Liver (tissue), 9 donors: ENCODE data around the gene CALML3. TPM values are rescaled to one million over a fixed set of nuclear protein-coding genes. Genes with fewer than 3 reads are reported as not detected.

Source experiments
- DNase-seq: peaks from one replicate; pipeline ENCODE4 v3.0.0-alpha.2; 2017; ENCODE audit warnings: low spot score
- H3K27ac ChIP-seq, 2 donors: one replicate each; pipeline ENCODE4 v1.7.0; 2013; ENCODE audit warnings: inconsistent platforms in 2 of 2, low read length in 2 of 2, control low read depth in 1 of 2, low read depth in 1 of 2, mild to moderate bottlenecking in 1 of 2
- H3K27me3 ChIP-seq, 4 donors: one replicate each; pipeline versions ENCODE4 v1.6.1 to v1.7.0; 2013; ENCODE audit warnings: low read length in 3 of 4, inconsistent platforms in 1 of 4, mild to moderate bottlenecking in 1 of 4, moderate library complexity in 1 of 4; ENCODE audit not compliant: control insufficient read depth in 4 of 4, insufficient read depth in 4 of 4
- H3K36me3 ChIP-seq, 4 donors: one replicate each; pipeline versions ENCODE4 v1.6.1 to v1.7.0; 2013; ENCODE audit warnings: low read length in 3 of 4, mild to moderate bottlenecking in 3 of 4, low read depth in 1 of 4, moderate library complexity in 1 of 4; ENCODE audit not compliant: control insufficient read depth in 4 of 4, insufficient read depth in 3 of 4
- H3K4me1 ChIP-seq, 4 donors: one replicate each; pipeline versions ENCODE4 v1.6.1 to v1.7.0; 2013; ENCODE audit warnings: low read length in 3 of 4, mild to moderate bottlenecking in 3 of 4, moderate library complexity in 1 of 4; ENCODE audit not compliant: control insufficient read depth in 4 of 4, insufficient read depth in 4 of 4
- H3K4me3 ChIP-seq, 3 donors: one replicate each; pipeline versions ENCODE4 v1.6.1 to v1.7.0; 2013; ENCODE audit warnings: low read length in 3 of 3, control low read depth in 1 of 3, low read depth in 1 of 3, mild to moderate bottlenecking in 1 of 3
- H3K9ac ChIP-seq, 2 donors: one replicate each; pipeline ENCODE4 v1.7.0; 2013; ENCODE audit warnings: low read length in 2 of 2, mild to moderate bottlenecking in 2 of 2, moderate library complexity in 2 of 2, control low read depth in 1 of 2, low read depth in 1 of 2
- H3K9me3 ChIP-seq, 4 donors: one replicate each; pipeline versions ENCODE4 v1.6.1 to v1.7.0; 2013; ENCODE audit warnings: low read length in 3 of 4; ENCODE audit not compliant: control insufficient read depth in 4 of 4
- ATF3 ChIP-seq: IDR thresholded peaks from 2 replicates; pipeline ENCODE4 v1.6.1; 2016; ENCODE audit warnings: antibody characterized with exemption
- EGR1 ChIP-seq, 2 donors: IDR thresholded peaks; 2 replicates each; pipeline ENCODE4 v1.6.1; 2016 to 2018; ENCODE audit warnings: antibody characterized with exemption in 2 of 2, low read depth in 2 of 2
- FOXA1 ChIP-seq: IDR thresholded peaks from 2 replicates; pipeline ENCODE4 v1.6.1; 2016; ENCODE audit warnings: antibody characterized with exemption
- FOXA2 ChIP-seq: IDR thresholded peaks from 2 replicates; pipeline ENCODE4 v1.6.1; 2016; ENCODE audit warnings: antibody characterized with exemption
- HNF4A ChIP-seq, 2 donors: conservative IDR thresholded peaks; 2 replicates each; pipeline ENCODE4 v1.6.1; 2016; ENCODE audit warnings: antibody characterized with exemption in 2 of 2, mild to moderate bottlenecking in 2 of 2
- HNF4G ChIP-seq: IDR thresholded peaks from 2 replicates; pipeline ENCODE4 v1.6.1; 2016; ENCODE audit warnings: antibody characterized with exemption
- MAX ChIP-seq: IDR thresholded peaks from 2 replicates; pipeline ENCODE4 v1.6.1; 2016; ENCODE audit warnings: antibody characterized with exemption
- NR2F2 ChIP-seq: IDR thresholded peaks from 2 replicates; pipeline ENCODE4 v1.6.1; 2016; ENCODE audit warnings: antibody characterized with exemption
- RAD21 ChIP-seq, 2 donors: IDR thresholded peaks; 2 replicates each; pipeline ENCODE4 v1.6.1; 2016; ENCODE audit warnings: antibody characterized with exemption in 2 of 2, mild to moderate bottlenecking in 2 of 2
- REST ChIP-seq: IDR thresholded peaks from 2 replicates; pipeline ENCODE4 v1.6.1; 2016; ENCODE audit warnings: antibody characterized with exemption, mild to moderate bottlenecking
- RXRA ChIP-seq, 2 donors: IDR thresholded peaks; 2 replicates each; pipeline ENCODE4 v1.6.1; 2017 to 2018; ENCODE audit warnings: antibody characterized with exemption in 2 of 2, mild to moderate bottlenecking in 1 of 2
- TAF1 ChIP-seq: conservative IDR thresholded peaks from 2 replicates; pipeline ENCODE4 v1.6.1; 2016; ENCODE audit warnings: antibody characterized with exemption, mild to moderate bottlenecking
- WGBS: extraction: QIAGEN DNeasy Blood & Tissue Kit; methylation state at CpG from one replicate; pipeline ENCODE4 v1.1.7; 2013; 5-methylcytosine and 5-hydroxymethylcytosine counted together
- polyA plus RNA-seq, 2 donors: library from polyadenylated mRNA; stranded (reverse) in 1 of 2; unstranded in 1 of 2; fragments of 200-250 nt in 1 of 2; fragments of >200 nt in 1 of 2; fragmentation: Nextera tagmentation in 1 of 2; extraction: Ambion mirVana in 1 of 2; gene quantifications; one replicate each; pipeline versions ENCODE4 v1.2.1 to v1.2.3, GENCODE V29; 2013 to 2015
- total RNA-seq, 2 donors: library from RNA; depleted of rRNA; stranded (reverse); fragments of >200 nt; gene quantifications; one replicate each; pipeline ENCODE4 v1.2.3, GENCODE V29; 2014
- TF ChIP-seq, protein P1 (sequence below): fragments of 150-350 bp; IDR thresholded peaks from 2 replicates; pipeline ENCODE4 v1.5.1; 2017; ENCODE audit warnings: improper control_type of control experiment, low read depth, low read length; ENCODE audit not compliant: missing input control
- TF ChIP-seq, protein P2 (sequence below): IDR thresholded peaks from 2 replicates; pipeline ENCODE4 v1.6.1; 2016; ENCODE audit warnings: antibody characterized with exemption
- donor health status: healthy.
- donor health status: healthy.
- donor health status: healthy.
- donor health status: healthy.
- donor health status: healthy.

CALML3 gene
- total and polyA plus RNA-seq, 4 donors = not detected

GRCh38 chr10:5477948-5478693 lies 46.6 kb upstream of the CALML3 start:
- Histone ChIP-seq H3K9me3 (no peaks in the 10 kb centered on the region), H3K27me3 (no peaks in the 10 kb centered on the region), H3K27ac (no peak overlapping the region), H3K4me1 (no peaks in the 10 kb centered on the region), H3K4me3 (no peak overlapping the region), H3K36me3 (no peaks in the 10 kb centered on the region), H3K9ac (no peak overlapping the region)
- TF ChIP-seq FOXA2 (no peak), RXRA (IDR thresholded peaks at IDR 0.05) (no peak), RAD21 (IDR thresholded peaks at IDR 0.05) (no peak), REST (no peak)
- TF ChIP-seq, protein P1, sequence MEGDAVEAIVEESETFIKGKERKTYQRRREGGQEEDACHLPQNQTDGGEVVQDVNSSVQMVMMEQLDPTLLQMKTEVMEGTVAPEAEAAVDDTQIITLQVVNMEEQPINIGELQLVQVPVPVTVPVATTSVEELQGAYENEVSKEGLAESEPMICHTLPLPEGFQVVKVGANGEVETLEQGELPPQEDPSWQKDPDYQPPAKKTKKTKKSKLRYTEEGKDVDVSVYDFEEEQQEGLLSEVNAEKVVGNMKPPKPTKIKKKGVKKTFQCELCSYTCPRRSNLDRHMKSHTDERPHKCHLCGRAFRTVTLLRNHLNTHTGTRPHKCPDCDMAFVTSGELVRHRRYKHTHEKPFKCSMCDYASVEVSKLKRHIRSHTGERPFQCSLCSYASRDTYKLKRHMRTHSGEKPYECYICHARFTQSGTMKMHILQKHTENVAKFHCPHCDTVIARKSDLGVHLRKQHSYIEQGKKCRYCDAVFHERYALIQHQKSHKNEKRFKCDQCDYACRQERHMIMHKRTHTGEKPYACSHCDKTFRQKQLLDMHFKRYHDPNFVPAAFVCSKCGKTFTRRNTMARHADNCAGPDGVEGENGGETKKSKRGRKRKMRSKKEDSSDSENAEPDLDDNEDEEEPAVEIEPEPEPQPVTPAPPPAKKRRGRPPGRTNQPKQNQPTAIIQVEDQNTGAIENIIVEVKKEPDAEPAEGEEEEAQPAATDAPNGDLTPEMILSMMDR = no peak
- WGBS = 91% methylated on average over 11 of the region's 11 CpGs
- DNase-seq = no peak

DNA sequence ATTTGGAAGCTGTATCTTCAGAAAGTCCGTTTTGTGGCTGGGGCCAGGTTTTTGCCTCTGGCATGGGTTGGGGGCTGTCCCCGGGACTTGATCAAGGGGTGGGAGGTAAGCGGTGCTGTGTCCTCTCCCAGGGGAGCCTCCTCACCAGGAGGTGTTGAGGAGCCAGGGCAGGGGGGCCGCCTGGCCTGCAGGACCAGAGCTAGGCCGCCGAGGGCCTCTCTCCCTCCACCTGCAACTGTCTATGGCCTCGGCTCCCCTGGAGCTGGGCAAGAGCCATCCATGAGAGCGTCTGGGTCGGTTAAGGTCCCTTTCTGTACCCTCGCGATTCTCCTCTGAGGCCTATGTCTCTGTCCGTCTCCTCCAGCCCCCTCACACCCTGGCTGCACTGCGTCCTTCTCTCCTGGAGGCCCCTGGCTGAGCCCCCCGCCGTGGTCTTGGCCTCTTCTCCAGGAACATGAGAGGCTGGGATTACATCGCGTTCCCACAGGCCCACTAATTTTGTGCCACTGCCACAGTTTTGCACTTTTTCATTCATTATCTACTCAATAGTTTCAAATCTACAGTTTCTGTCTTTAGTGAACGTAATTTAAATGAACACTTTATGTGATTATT lies 46.0 kb upstream of the CALML3 start:
- Histone ChIP-seq H3K36me3 (no peaks in the 10 kb centered on the region), H3K4me1 (no peaks in the 10 kb centered on the region), H3K4me3 (no peak overlapping the region), H3K9ac (no peak overlapping the region), H3K9me3 (no peaks in the 10 kb centered on the region), H3K27ac (no peak overlapping the region), H3K27me3 (no peaks in the 10 kb centered on the region)
- WGBS = 92% methylated on average over 18 of the region's 18 CpGs
- TF ChIP-seq EGR1 (IDR thresholded peaks at IDR 0.05; ENCODE audit: low read depth in 2 of 2) (no peak), FOXA1 (no peak), REST (no peak), RXRA (IDR thresholded peaks at IDR 0.05) (no peak), HNF4A (conservative IDR thresholded peaks at IDR 0.05) (no peak), NR2F2 (no peak), RAD21 (IDR thresholded peaks at IDR 0.05) (no peak), FOXA2 (no peak), ATF3 (no peak), MAX (no peak), HNF4G (no peak), TAF1 (no peak)
- TF ChIP-seq, protein P1 = no peak
- TF ChIP-seq, protein P2, sequence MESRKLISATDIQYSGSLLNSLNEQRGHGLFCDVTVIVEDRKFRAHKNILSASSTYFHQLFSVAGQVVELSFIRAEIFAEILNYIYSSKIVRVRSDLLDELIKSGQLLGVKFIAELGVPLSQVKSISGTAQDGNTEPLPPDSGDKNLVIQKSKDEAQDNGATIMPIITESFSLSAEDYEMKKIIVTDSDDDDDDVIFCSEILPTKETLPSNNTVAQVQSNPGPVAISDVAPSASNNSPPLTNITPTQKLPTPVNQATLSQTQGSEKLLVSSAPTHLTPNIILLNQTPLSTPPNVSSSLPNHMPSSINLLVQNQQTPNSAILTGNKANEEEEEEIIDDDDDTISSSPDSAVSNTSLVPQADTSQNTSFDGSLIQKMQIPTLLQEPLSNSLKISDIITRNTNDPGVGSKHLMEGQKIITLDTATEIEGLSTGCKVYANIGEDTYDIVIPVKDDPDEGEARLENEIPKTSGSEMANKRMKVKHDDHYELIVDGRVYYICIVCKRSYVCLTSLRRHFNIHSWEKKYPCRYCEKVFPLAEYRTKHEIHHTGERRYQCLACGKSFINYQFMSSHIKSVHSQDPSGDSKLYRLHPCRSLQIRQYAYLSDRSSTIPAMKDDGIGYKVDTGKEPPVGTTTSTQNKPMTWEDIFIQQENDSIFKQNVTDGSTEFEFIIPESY = no peak
- DNase-seq = no peak
